GM18498 (cell line): Measurements from ENCODE around the gene UGT1A3.

ENCODE experiments used
- ATAC-seq: cut with Tn5 transposase; IDR thresholded peaks from one replicate; pipeline ENCODE4 v1.9.1; 2021; ENCODE audit warnings: mild to moderate bottlenecking, moderate library complexity; ENCODE audit not compliant: unreplicated experiment

UGT1A3 gene

GRCh38 chr2:233756429-233757081 is 27.7 kb downstream of the UGT1A3 start:
- no peak for ATAC-seq

- ATAC-seq = no peak
These were observed 29.3 kb downstream of the UGT1A3 start for GRCh38 chr2:233758141-233758540.

GRCh38 chr2:233758849-233759248 is 30.0 kb downstream of the UGT1A3 start:
- ATAC-seq = no peak

- no peak for ATAC-seq
These were observed 31.2 kb downstream of the UGT1A3 start, which contains the start of gene UGT1A1 for GRCh38 chr2:233760043-233760442. UGT1A1 (plus strand) TSS chr2:233760270; CDS start chr2:233760288, 18 bp downstream.

GRCh38 chr2:233761040-233761769 is 32.4 kb downstream of the UGT1A3 start:
- no peak for ATAC-seq

GRCh38 chr2:233764264-233764663 is 35.4 kb downstream of the UGT1A3 start:
- no peak for ATAC-seq

GRCh38 chr2:233764761-233765160 is 35.9 kb downstream of the UGT1A3 start:
- ATAC-seq = no peak

GRCh38 chr2:233766416-233766815 is 37.6 kb downstream of the UGT1A3 start:
- no peak for ATAC-seq

- ATAC-seq = no peak
These were observed 39.2 kb downstream of the UGT1A3 start for GRCh38 chr2:233768076-233768475.

- ATAC-seq = no peak
These were observed 40.4 kb downstream of the UGT1A3 start for GRCh38 chr2:233769260-233769659.

- ATAC-seq = no peak
These were observed 43.3 kb downstream of the UGT1A3 start for GRCh38 chr2:233772153-233772552.

GRCh38 chr2:233772583-233772982 is 43.7 kb downstream of the UGT1A3 start:
- no peak for ATAC-seq

- ATAC-seq = no peak
These were observed 45.0 kb downstream of the UGT1A3 start for GRCh38 chr2:233773854-233774253.

GRCh38 chr2:233775414-233775813 is 46.6 kb downstream of the UGT1A3 start:
- ATAC-seq = no peak

- ATAC-seq = no peak
These were observed 49.2 kb downstream of the UGT1A3 start, which contains the start of gene MROH2A for GRCh38 chr2:233778030-233778429. MROH2A (plus strand) TSS chr2:233778330; CDS start chr2:233779359, 1,029 bp downstream.

- ATAC-seq = no peak
These were observed 50.9 kb downstream of the UGT1A3 start for GRCh38 chr2:233779722-233780121.

- no peak for ATAC-seq
These were observed 51.9 kb downstream of the UGT1A3 start for GRCh38 chr2:233780771-233781170.

- ATAC-seq = no peak
These were observed 60.7 kb downstream of the UGT1A3 start for GRCh38 chr2:233789554-233789953.

GRCh38 chr2:233791151-233791882 is 62.5 kb downstream of the UGT1A3 start:
- no peak for ATAC-seq

GRCh38 chr2:233791883-233792329 is 63.1 kb downstream of the UGT1A3 start:
- ATAC-seq = no peak

- ATAC-seq = no peak
These were observed 63.9 kb downstream of the UGT1A3 start for GRCh38 chr2:233792720-233793119.
